SK-N-SH (cell line): ENCODE data around the gene MT2A.

Experiments
- CTCF ChIP-seq: fragments of 200-600 bp; sonication (generic); IDR thresholded peaks from 2 replicates; pipeline ENCODE4 v1.6.1; 2017; ENCODE audit warnings: antibody characterized with exemption, mild to moderate bottlenecking, moderate library complexity
- EZH2phosphoT487 ChIP-seq: fragments of 200-600 bp; sonication (generic); IDR thresholded peaks from 2 replicates; pipeline ENCODE4 v1.6.1; 2017; ENCODE audit warnings: low read depth, mixed run types, mild to moderate bottlenecking, antibody characterized with exemption, moderate library complexity, borderline replicate concordance
- RFX5 ChIP-seq: IDR thresholded peaks from 2 replicates; pipeline ENCODE4 v1.6.1; 2012; ENCODE audit warnings: mild to moderate bottlenecking, improper control_type of control experiment, low read length
- TF ChIP-seq, protein P1 (sequence below): fragments of 150-350 bp; IDR thresholded peaks from 2 replicates; pipeline ENCODE4 v1.6.1; 2016; ENCODE audit warnings: mild to moderate bottlenecking, low read depth, low read length

- TF ChIP-seq EZH2phosphoT487 (no peak), CTCF (peak; percentile 33), RFX5 (no peak)
- TF ChIP-seq, protein P1, sequence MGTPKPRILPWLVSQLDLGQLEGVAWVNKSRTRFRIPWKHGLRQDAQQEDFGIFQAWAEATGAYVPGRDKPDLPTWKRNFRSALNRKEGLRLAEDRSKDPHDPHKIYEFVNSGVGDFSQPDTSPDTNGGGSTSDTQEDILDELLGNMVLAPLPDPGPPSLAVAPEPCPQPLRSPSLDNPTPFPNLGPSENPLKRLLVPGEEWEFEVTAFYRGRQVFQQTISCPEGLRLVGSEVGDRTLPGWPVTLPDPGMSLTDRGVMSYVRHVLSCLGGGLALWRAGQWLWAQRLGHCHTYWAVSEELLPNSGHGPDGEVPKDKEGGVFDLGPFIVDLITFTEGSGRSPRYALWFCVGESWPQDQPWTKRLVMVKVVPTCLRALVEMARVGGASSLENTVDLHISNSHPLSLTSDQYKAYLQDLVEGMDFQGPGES = no peak
Observed at GRCh38 chr16:56609463-56609921, 1.1 kb downstream of the MT2A start.
